Brain microvascular endothelial cell (primary cell): ENCODE results near the gene MLH1.

Experiments used
- DNase-seq: peaks from one replicate; pipeline ENCODE4 v3.0.0-alpha.2; 2020
- H3K27ac ChIP-seq: fragments of 250-450 bp; sonication (Bioruptor Pico); 2 replicates; pipeline ENCODE4 v1.5.1; 2020; ENCODE audit warnings: mild to moderate bottlenecking, moderate library complexity
- H3K27me3 ChIP-seq: fragments of 250-450 bp; sonication (Bioruptor Pico); replicated peaks from 2 replicates; pipeline ENCODE4 v1.5.1; 2020; ENCODE audit warnings: mild to moderate bottlenecking
- H3K36me3 ChIP-seq: fragments of 250-450 bp; sonication (Bioruptor Pico); replicated peaks from 2 replicates; pipeline ENCODE4 v1.5.1; 2020; ENCODE audit warnings: mild to moderate bottlenecking
- H3K4me3 ChIP-seq: 2 replicates; pipeline ENCODE4 v1.5.1; 2011; ENCODE audit warnings: low read depth, mild to moderate bottlenecking, control low read depth, low read length, moderate library complexity
- in situ Hi-C: cut with HindIII; loops from 2 replicates; pipeline ENCODE4 v1.10.0; 2017; ENCODE audit warnings: low sequenced_read_pairs, low pct_ligation_motif_present
- TF ChIP-seq, protein P1 (sequence below): IDR thresholded peaks from 2 replicates; pipeline ENCODE4 v1.5.1; 2011; ENCODE audit warnings: low read depth, mild to moderate bottlenecking, moderate library complexity, low read length, control low read depth, inconsistent platforms; ENCODE audit errors: missing control alignments

Gene MLH1

DNA sequence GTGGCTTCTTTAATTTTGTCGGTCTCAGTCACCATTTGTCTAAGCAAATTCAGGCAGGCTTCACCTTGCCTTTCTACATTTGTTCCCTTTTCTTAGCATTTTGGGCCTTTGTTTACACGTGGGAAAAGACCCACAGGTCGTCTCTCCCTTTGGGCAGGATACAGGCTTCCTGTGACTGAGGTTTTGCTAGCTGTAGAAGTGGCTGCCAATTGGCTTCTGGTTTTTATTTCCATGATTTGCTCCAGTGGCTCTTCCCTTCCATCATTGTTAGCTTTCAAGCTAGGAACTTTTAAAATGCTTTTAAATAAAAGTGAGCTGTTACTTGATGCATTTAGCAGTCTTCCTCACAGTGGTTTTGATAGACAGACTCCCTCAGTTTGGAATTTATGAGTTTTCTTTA lies 37.3 kb downstream of the MLH1 start:
- Histone ChIP-seq H3K27me3 (no peaks in the 10 kb centered on the region), H3K36me3 (peaks cover 23% of the 10 kb centered on the region), H3K4me3 (no peak overlapping the region), H3K27ac (no peak overlapping the region)
- no peak for DNase-seq
- in situ Hi-C loops, result loop anchor here (25.0 kb wide), 1 partner anchor 182 kb away; no protein-coding TSS in a partner anchor
- TF ChIP-seq, protein P1, sequence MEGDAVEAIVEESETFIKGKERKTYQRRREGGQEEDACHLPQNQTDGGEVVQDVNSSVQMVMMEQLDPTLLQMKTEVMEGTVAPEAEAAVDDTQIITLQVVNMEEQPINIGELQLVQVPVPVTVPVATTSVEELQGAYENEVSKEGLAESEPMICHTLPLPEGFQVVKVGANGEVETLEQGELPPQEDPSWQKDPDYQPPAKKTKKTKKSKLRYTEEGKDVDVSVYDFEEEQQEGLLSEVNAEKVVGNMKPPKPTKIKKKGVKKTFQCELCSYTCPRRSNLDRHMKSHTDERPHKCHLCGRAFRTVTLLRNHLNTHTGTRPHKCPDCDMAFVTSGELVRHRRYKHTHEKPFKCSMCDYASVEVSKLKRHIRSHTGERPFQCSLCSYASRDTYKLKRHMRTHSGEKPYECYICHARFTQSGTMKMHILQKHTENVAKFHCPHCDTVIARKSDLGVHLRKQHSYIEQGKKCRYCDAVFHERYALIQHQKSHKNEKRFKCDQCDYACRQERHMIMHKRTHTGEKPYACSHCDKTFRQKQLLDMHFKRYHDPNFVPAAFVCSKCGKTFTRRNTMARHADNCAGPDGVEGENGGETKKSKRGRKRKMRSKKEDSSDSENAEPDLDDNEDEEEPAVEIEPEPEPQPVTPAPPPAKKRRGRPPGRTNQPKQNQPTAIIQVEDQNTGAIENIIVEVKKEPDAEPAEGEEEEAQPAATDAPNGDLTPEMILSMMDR, result no peak

DNA sequence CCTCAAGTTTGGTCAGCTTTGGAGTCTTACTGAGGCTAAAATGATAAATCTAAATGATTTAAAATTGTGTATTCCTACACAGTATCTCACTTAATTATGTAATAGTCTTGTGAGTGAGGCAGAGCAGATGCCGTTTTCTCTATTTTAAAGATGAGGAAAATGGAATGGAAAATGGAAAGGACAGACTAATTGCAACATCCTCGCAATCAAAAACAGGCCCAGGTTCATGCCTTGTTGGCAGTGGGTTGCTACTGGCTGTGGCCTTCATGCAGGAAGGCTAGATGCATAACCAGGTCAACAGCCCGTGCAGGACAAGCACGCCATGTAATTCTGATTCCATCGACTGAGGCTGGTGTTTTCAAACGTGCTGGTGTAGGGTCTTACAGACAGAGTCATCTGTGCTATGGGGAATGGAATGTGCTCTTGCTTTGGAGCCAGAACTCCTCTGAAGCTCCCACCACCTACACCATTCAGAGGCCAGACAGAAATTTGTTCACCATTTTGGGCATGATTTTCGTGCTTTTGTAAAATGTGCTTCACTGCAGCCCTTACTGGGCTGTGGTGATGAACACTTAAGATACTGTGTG lies 37.9 kb downstream of the MLH1 start:
- TF ChIP-seq, protein P1, result no peak
- in situ Hi-C loops, result loop anchor here (25.0 kb wide), 1 partner anchor 181 kb away; no protein-coding TSS in a partner anchor
- Histone ChIP-seq H3K4me3 (no peak overlapping the region), H3K36me3 (peaks cover 20% of the 10 kb centered on the region), H3K27ac (no peak overlapping the region), H3K27me3 (no peaks in the 10 kb centered on the region)
- DNase-seq, result no peak

DNA sequence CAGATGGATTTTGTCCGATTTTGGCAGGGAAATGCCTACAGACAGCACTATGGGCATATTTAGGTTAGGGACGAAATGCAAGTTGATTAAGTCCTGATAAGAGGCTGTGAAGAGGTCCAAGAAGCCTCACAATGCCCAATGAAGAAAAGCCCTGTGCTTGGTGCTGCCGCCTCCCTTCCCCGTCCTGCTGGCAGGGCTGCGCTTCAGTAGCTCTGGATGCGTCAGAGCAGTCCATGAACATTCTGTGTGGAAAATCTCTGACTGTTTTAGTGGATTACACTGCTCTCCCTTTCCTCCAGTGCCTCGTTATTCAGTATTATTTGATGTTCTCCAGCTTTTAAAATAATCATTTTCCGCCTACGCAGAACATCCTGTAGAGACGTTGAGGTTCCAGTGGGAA lies 39.6 kb downstream of the MLH1 start:
- no peak for DNase-seq
- Histone ChIP-seq H3K27ac (no peak overlapping the region), H3K36me3 (peaks cover 20% of the 10 kb centered on the region), H3K27me3 (no peaks in the 10 kb centered on the region), H3K4me3 (no peak overlapping the region)
- in situ Hi-C loops, result loop anchor here (25.0 kb wide), 1 partner anchor 179 kb away; no protein-coding TSS in a partner anchor
- TF ChIP-seq, protein P1, result no peak

DNA sequence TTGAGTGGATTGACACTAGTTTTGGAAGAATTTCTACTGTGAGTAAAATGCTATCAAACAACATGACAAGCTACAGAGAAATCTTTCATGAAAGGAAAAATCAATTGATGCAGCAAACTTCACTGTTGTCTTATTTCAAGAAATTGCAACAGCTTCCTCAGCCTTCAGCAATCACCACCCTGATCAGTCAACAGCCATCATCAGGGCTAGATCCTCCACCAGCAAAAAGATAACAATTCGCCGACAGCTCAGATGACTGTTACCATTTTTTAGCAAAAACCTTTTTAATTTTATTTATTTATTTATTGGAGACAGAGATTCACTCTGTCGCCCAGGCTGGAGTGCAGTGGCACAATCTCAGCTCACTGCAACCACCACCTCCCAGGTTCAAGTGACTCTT lies 44.0 kb downstream of the MLH1 start:
- no peak for DNase-seq
- H3K36me3 ChIP-seq, result peaks cover 20% of the 10 kb centered on the region
- no peak overlapping the region for H3K4me3 ChIP-seq
- TF ChIP-seq, protein P1, result no peak
- in situ Hi-C loops, result loop anchor here (25.0 kb wide), 1 partner anchor 175 kb away; no protein-coding TSS in a partner anchor
- H3K27me3 ChIP-seq, result no peaks in the 10 kb centered on the region
- H3K27ac ChIP-seq, result no peak overlapping the region

DNA sequence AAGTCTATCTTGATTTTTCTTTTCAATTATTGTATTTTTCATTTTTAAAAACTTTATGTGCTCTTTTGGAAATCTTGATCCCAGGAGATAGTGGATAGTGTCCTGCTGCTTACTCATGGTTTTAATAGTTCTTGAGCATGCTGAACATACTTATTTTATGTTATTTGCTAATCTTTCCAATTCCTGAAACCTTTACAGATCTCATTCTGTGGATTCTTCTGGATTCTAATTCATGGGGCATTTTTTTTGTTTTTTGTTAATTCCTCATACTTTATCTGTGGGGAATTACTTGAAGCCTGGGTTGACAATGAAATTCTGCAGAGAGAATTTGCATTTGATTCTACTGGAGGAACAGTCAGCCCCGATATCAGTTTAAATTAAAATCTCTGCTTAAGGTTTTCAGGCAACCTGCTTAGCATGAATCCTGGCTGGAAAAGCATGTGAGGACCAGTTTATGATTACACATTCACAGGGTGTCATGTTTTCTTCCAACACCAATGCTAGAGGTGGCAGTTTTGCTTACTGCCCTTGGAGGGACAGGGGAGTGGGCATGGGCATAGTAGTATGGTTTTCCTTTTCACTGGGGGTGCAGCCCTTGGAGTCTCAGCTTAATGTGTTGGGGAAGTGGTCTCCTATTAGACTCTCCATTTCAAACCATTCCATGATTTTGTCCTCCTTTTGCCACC lies 46.0 kb downstream of the MLH1 start:
- H3K27ac ChIP-seq, result no peak overlapping the region
- H3K27me3 ChIP-seq, result no peaks in the 10 kb centered on the region
- TF ChIP-seq, protein P1, result no peak
- in situ Hi-C loops, result loop anchor here (25.0 kb wide), 1 partner anchor 173 kb away; no protein-coding TSS in a partner anchor
- H3K4me3 ChIP-seq, result no peak overlapping the region
- no peak for DNase-seq
- H3K36me3 ChIP-seq, result peaks cover 20% of the 10 kb centered on the region

DNA sequence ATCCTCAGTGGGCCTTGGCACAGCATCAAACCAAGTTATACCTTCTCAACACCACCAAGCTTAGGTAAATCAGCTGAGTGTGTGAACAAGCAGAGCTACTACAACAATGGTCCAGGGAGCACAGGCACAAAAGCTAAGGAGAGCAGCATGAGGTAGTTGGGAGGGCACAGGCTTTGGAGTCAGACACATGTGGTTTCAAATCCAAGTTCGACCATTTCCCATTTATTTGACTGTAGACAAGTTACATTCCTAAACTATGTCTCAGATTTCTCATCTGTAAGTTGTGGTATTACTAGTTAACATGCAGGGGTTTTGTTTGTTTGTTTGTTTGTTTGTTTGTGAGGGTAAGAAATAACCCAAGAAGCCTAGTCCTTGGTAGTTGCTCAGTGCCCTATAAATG lies 46.9 kb downstream of the MLH1 start:
- in situ Hi-C loops, result loop anchor here (25.0 kb wide), 1 partner anchor 172 kb away; no protein-coding TSS in a partner anchor
- H3K4me3 ChIP-seq, result no peak overlapping the region
- TF ChIP-seq, protein P1, result no peak
- no peak overlapping the region for H3K27ac ChIP-seq
- no peak for DNase-seq
- no peaks in the 10 kb centered on the region for H3K27me3 ChIP-seq
- H3K36me3 ChIP-seq, result peaks cover 20% of the 10 kb centered on the region
